ENCODE measurements around the gene HOXD12. TPM values are rescaled to one million over a fixed set of nuclear protein-coding genes. Genes with fewer than 3 reads are reported as not detected.

HOXD12 gene
- total RNA-seq, 3 donors from 2014 or later (not counting 1 experiment from before 2014, with no cell fraction given) = not detected

DNA sequence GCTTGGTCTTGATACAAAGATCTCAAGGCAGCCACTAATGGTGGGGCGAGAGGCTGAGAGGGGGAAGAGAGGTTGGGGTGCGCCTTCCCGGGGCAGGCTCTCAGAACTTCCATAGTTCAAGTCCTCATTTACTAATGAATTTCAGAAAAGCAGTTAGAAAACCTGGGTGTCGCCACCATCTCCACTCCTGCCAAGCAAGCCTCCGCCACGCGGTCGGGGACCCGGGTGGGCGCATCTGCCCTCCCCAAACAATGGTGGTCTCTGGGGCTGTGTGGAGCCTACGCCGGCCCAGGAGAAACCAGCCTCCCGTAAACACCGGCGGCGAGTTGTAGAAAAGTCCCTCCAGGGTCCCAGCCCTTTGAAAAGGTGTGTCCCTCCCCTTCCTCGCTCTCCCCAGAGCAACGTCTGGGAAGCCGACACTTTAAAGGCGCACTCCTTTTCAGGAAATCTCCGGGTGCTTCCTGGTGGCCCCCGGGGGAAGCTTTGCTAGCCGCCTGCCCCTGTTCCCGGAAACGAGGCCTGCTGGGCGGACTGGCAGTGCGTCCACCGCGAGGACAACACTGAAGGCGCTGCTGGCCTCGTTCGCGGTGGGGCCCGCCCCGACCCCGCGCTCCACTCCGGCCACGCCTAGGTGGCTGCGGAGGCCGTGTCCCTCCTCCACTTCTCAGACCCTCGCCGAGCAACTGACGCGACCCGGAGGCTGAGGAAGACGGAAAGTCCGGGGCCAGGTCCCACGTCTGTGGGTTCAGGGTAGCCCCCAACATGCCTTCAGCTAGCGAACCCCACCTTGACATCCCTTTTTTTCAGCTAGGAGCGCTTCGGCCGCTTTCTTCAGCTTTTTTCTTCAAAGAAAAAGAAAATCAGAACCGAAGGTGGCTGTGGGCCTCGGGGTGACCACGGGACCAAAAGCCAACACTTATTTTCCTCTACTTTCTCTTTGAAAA is 32.7 kb upstream of the HOXD12 start:
- H3K36me3 ChIP-seq (ENCODE audit: control insufficient read depth, insufficient read depth, low read length) = no peaks in the 10 kb centered on the region
- no peak for DNase-seq
- H3K9me3 ChIP-seq (ENCODE audit: control insufficient read depth, insufficient read depth, low read length) = peaks cover under 1% of the 10 kb centered on the region
- no peaks in the 10 kb centered on the region for H3K36me3 Mint-ChIP-seq
- no peak overlapping the region for H3K4me3 ChIP-seq (ENCODE audit: low read length)
- no peak for ATAC-seq
- no peak overlapping the region for H3K4me3 Mint-ChIP-seq
- H3K27me3 Mint-ChIP-seq (ENCODE audit: low read depth in 2 of 2) = peaks cover 55 to 58% of the 10 kb centered on the region in 2 donors
- WGBS (ENCODE audit: insufficient coverage) = 9% methylated on average over 55 of the region's 56 CpGs
- intact Hi-C loops (cut with micrococcal nuclease) = no loop called here
- no peaks in the 10 kb centered on the region for H3K4me1 Mint-ChIP-seq
- H3K27me3 ChIP-seq (ENCODE audit: control insufficient read depth, insufficient read depth, low read length) = peaks cover 53% of the 10 kb centered on the region
- no peak overlapping the region for H3K27ac Mint-ChIP-seq
- TF ChIP-seq CTCF (IDR thresholded peaks at IDR 0.05) = no peak
- peaks cover 6% of the 10 kb centered on the region for H3K4me1 ChIP-seq (ENCODE audit: control insufficient read depth, insufficient read depth, low read length)
- no peak overlapping the region for H3K27ac ChIP-seq (ENCODE audit: low read length)
- H3K9me3 Mint-ChIP-seq = no peaks in the 10 kb centered on the region

- no peaks in the 10 kb centered on the region for H3K36me3 ChIP-seq (ENCODE audit: control insufficient read depth, insufficient read depth, low read length)
- peaks cover 6% of the 10 kb centered on the region for H3K4me1 ChIP-seq (ENCODE audit: control insufficient read depth, insufficient read depth, low read length)
- H3K4me3 ChIP-seq (ENCODE audit: low read length) = no peak overlapping the region
- Mint-ChIP-seq H3K27ac (no peak overlapping the region), H3K27me3 (ENCODE audit: low read depth in 2 of 2) (peaks cover 46 to 59% of the 10 kb centered on the region in 2 donors), H3K4me1 (no peaks in the 10 kb centered on the region), H3K36me3 (no peaks in the 10 kb centered on the region), H3K4me3 (no peak overlapping the region), H3K9me3 (no peaks in the 10 kb centered on the region)
- TF ChIP-seq CTCF (IDR thresholded peaks at IDR 0.05) = no peak
- WGBS (ENCODE audit: insufficient coverage) = 8% methylated on average over 38 of the region's 38 CpGs
- intact Hi-C loops (cut with micrococcal nuclease) = no loop called here
- H3K27ac ChIP-seq (ENCODE audit: low read length) = no peak overlapping the region
- DNase-seq (no peak), ATAC-seq (no peak)
- peaks cover 3% of the 10 kb centered on the region for H3K9me3 ChIP-seq (ENCODE audit: control insufficient read depth, insufficient read depth, low read length)
- H3K27me3 ChIP-seq (ENCODE audit: control insufficient read depth, insufficient read depth, low read length) = peaks cover 49% of the 10 kb centered on the region
Measured at GRCh38 chr2:176067589-176068418, 31.8 kb upstream of the HOXD12 start.

GRCh38 chr2:176068419-176068832 is 31.2 kb upstream of the HOXD12 start:
- Histone ChIP-seq H3K27ac (ENCODE audit: low read length) (no peak overlapping the region), H3K4me3 (ENCODE audit: low read length) (no peak overlapping the region), H3K4me1 (ENCODE audit: control insufficient read depth, insufficient read depth, low read length) (peaks cover 6% of the 10 kb centered on the region), H3K9me3 (ENCODE audit: control insufficient read depth, insufficient read depth, low read length) (peaks cover 3% of the 10 kb centered on the region), H3K27me3 (ENCODE audit: control insufficient read depth, insufficient read depth, low read length) (peaks cover 50% of the 10 kb centered on the region), H3K36me3 (ENCODE audit: control insufficient read depth, insufficient read depth, low read length) (no peaks in the 10 kb centered on the region)
- WGBS (ENCODE audit: insufficient coverage) = 10% methylated on average over 30 of the region's 30 CpGs
- no peak for ATAC-seq
- DNase-seq = no peak
- intact Hi-C loops (cut with micrococcal nuclease) = no loop called here
- TF ChIP-seq CTCF (IDR thresholded peaks at IDR 0.05) = no peak
- Mint-ChIP-seq H3K9me3 (no peaks in the 10 kb centered on the region), H3K4me1 (no peaks in the 10 kb centered on the region), H3K27me3 (ENCODE audit: low read depth in 2 of 2) (peaks cover 48 to 64% of the 10 kb centered on the region in 2 donors), H3K36me3 (no peaks in the 10 kb centered on the region), H3K27ac (no peak overlapping the region), H3K4me3 (no peak overlapping the region)
